HG03025 (cell line): ENCODE data around the gene FAM76A.
"Not testable (repeated sequence)": the region's sequence is repeated elsewhere in the genome, so short reads cannot be mapped to it uniquely, and the experiment has no call there.

Experiments
- ATAC-seq: cut with Tn5 transposase; IDR thresholded peaks from one replicate; pipeline ENCODE4 v1.9.1; 2021; ENCODE audit warnings: mild to moderate bottlenecking, moderate library complexity; ENCODE audit not compliant: unreplicated experiment, low FRiP score

Gene FAM76A

GRCh38 chr1:27773826-27774445 lies 48.2 kb downstream of the FAM76A start:
- peak; percentile 3 for ATAC-seq

- no peak for ATAC-seq
These were observed 48.9 kb downstream of the FAM76A start for GRCh38 chr1:27774654-27775053.

- ATAC-seq: not testable (repeated sequence)
These were observed 49.6 kb downstream of the FAM76A start for GRCh38 chr1:27775336-27775735.

GRCh38 chr1:27776276-27776675 lies 50.5 kb downstream of the FAM76A start:
- not testable (repeated sequence) for ATAC-seq

- no peak for ATAC-seq
These were observed 52.3 kb downstream of the FAM76A start for GRCh38 chr1:27778056-27778455.

- no peak for ATAC-seq
These were observed 53.4 kb downstream of the FAM76A start for GRCh38 chr1:27779122-27779521.

GRCh38 chr1:27782950-27783349 lies 57.2 kb downstream of the FAM76A start:
- no peak for ATAC-seq

- ATAC-seq: no peak
These were observed 58.9 kb downstream of the FAM76A start for GRCh38 chr1:27784700-27785099.

GRCh38 chr1:27785781-27786455 lies 60.2 kb downstream of the FAM76A start:
- ATAC-seq: no peak

GRCh38 chr1:27787895-27788294 lies 62.1 kb downstream of the FAM76A start:
- no peak for ATAC-seq

GRCh38 chr1:27789540-27790041 lies 63.8 kb downstream of the FAM76A start:
- no peak for ATAC-seq

- not testable (repeated sequence) for ATAC-seq
These were observed 64.5 kb downstream of the FAM76A start for GRCh38 chr1:27790270-27790669.

- ATAC-seq: no peak
These were observed 69.8 kb downstream of the FAM76A start for GRCh38 chr1:27795601-27796000.

GRCh38 chr1:27804791-27805190 lies 79.0 kb downstream of the FAM76A start:
- ATAC-seq: no peak

GRCh38 chr1:27806758-27807157 lies 81.0 kb downstream of the FAM76A start:
- ATAC-seq: no peak

- no peak for ATAC-seq
These were observed 81.6 kb downstream of the FAM76A start for GRCh38 chr1:27807385-27807784.

GRCh38 chr1:27808131-27808530 lies 82.4 kb downstream of the FAM76A start:
- ATAC-seq: not testable (repeated sequence)

- no peak for ATAC-seq
These were observed 84.1 kb downstream of the FAM76A start for GRCh38 chr1:27809883-27810282.

GRCh38 chr1:27811741-27812500 lies 86.2 kb downstream of the FAM76A start:
- no peak for ATAC-seq
